ENCODE data around the gene NRM.
A peak's percentile ranks its signal among the peaks of the same experiment; 100 is the strongest.

Gene NRM

GRCh38 chr6:30686009-30686907 lies 4.5 kb downstream of the NRM start, which contains the start of gene PPP1R18 (continued):
- TF ChIP-seq, protein P1, sequence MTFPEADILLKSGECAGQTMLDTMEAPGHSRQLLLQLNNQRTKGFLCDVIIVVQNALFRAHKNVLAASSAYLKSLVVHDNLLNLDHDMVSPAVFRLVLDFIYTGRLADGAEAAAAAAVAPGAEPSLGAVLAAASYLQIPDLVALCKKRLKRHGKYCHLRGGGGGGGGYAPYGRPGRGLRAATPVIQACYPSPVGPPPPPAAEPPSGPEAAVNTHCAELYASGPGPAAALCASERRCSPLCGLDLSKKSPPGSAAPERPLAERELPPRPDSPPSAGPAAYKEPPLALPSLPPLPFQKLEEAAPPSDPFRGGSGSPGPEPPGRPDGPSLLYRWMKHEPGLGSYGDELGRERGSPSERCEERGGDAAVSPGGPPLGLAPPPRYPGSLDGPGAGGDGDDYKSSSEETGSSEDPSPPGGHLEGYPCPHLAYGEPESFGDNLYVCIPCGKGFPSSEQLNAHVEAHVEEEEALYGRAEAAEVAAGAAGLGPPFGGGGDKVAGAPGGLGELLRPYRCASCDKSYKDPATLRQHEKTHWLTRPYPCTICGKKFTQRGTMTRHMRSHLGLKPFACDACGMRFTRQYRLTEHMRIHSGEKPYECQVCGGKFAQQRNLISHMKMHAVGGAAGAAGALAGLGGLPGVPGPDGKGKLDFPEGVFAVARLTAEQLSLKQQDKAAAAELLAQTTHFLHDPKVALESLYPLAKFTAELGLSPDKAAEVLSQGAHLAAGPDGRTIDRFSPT (tag by site-specific recombination; IDR thresholded peaks at IDR 0.05): 0 out of 2 replicates have a peak, but pooled peaks have one; percentile 9
- TF ChIP-seq ZNF48 (tag by site-specific recombination; IDR thresholded peaks at IDR 0.05) (no peak), ZNF354C (tag by site-specific recombination; IDR thresholded peaks at IDR 0.05; ENCODE audit: borderline replicate concordance, low read depth) (no peak), PRDM1 (tag by site-specific recombination; IDR thresholded peaks at IDR 0.05) (peak; percentile 100), ZNF426 (tag by site-specific recombination; IDR thresholded peaks at IDR 0.05) (no peak), ZNF433 (tag by site-specific recombination; IDR thresholded peaks at IDR 0.05; ENCODE audit: low read depth) (0 out of 2 replicates have a peak, but pooled peaks have one; percentile 13), ZNF146 (tag by site-specific recombination; IDR thresholded peaks at IDR 0.05) (0 out of 2 replicates have a peak, but pooled peaks have one; percentile 3), KLF7 (tag by site-specific recombination; IDR thresholded peaks at IDR 0.05; ENCODE audit: borderline replicate concordance) (peak; percentile 60), KLF16 (tag by site-specific recombination; IDR thresholded peaks at IDR 0.05) (no peak), ZNF2 (tag by site-specific recombination; IDR thresholded peaks at IDR 0.05) (peak; percentile 26; the same call in 1 of the 2 replicates), ZNF639 (tag by site-specific recombination; IDR thresholded peaks at IDR 0.05) (no peak), ZFP69B (tag by site-specific recombination; IDR thresholded peaks at IDR 0.05) (0 out of 2 replicates have a peak, but pooled peaks have one; percentile 40), ZBTB7A (tag by site-specific recombination; IDR thresholded peaks at IDR 0.05; ENCODE audit: low read depth) (peak; percentile 46; the same call in 1 of the 2 replicates), ZNF621 (tag by site-specific recombination; IDR thresholded peaks at IDR 0.05) (no peak), ZNF175 (tag by site-specific recombination; IDR thresholded peaks at IDR 0.05) (no peak), IKZF3 (tag by site-specific recombination; IDR thresholded peaks at IDR 0.05) (no peak), ZNF791 (tag by site-specific recombination; IDR thresholded peaks at IDR 0.05) (no peak), ZNF223 (tag by site-specific recombination; IDR thresholded peaks at IDR 0.05) (peak; percentile 76; the same call in 1 of the 2 replicates), ZNF366 (tag by site-specific recombination; conservative IDR thresholded peaks at IDR 0.05) (peak; percentile 84), ZNF596 (tag by site-specific recombination; IDR thresholded peaks at IDR 0.05) (no peak), TRIM28 (IDR thresholded peaks at IDR 0.05; ENCODE audit: borderline replicate concordance, low read length) (no peak), ZBTB20 (tag by site-specific recombination; IDR thresholded peaks at IDR 0.05) (peak; percentile 85)
- TF ChIP-seq, protein P2, sequence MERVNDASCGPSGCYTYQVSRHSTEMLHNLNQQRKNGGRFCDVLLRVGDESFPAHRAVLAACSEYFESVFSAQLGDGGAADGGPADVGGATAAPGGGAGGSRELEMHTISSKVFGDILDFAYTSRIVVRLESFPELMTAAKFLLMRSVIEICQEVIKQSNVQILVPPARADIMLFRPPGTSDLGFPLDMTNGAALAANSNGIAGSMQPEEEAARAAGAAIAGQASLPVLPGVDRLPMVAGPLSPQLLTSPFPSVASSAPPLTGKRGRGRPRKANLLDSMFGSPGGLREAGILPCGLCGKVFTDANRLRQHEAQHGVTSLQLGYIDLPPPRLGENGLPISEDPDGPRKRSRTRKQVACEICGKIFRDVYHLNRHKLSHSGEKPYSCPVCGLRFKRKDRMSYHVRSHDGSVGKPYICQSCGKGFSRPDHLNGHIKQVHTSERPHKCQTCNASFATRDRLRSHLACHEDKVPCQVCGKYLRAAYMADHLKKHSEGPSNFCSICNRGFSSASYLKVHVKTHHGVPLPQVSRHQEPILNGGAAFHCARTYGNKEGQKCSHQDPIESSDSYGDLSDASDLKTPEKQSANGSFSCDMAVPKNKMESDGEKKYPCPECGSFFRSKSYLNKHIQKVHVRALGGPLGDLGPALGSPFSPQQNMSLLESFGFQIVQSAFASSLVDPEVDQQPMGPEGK (tag by site-specific recombination; IDR thresholded peaks at IDR 0.05): peak; percentile 41; the same call in 1 of the 2 replicates
- TF ChIP-seq, protein P3, sequence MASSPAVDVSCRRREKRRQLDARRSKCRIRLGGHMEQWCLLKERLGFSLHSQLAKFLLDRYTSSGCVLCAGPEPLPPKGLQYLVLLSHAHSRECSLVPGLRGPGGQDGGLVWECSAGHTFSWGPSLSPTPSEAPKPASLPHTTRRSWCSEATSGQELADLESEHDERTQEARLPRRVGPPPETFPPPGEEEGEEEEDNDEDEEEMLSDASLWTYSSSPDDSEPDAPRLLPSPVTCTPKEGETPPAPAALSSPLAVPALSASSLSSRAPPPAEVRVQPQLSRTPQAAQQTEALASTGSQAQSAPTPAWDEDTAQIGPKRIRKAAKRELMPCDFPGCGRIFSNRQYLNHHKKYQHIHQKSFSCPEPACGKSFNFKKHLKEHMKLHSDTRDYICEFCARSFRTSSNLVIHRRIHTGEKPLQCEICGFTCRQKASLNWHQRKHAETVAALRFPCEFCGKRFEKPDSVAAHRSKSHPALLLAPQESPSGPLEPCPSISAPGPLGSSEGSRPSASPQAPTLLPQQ (tag by site-specific recombination; IDR thresholded peaks at IDR 0.05): peak; percentile 52; the same call in 1 of the 2 replicates
- TF ChIP-seq, protein P4, sequence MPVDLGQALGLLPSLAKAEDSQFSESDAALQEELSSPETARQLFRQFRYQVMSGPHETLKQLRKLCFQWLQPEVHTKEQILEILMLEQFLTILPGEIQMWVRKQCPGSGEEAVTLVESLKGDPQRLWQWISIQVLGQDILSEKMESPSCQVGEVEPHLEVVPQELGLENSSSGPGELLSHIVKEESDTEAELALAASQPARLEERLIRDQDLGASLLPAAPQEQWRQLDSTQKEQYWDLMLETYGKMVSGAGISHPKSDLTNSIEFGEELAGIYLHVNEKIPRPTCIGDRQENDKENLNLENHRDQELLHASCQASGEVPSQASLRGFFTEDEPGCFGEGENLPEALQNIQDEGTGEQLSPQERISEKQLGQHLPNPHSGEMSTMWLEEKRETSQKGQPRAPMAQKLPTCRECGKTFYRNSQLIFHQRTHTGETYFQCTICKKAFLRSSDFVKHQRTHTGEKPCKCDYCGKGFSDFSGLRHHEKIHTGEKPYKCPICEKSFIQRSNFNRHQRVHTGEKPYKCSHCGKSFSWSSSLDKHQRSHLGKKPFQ (tag by site-specific recombination; IDR thresholded peaks at IDR 0.05): no peak
- TF ChIP-seq, protein P5, sequence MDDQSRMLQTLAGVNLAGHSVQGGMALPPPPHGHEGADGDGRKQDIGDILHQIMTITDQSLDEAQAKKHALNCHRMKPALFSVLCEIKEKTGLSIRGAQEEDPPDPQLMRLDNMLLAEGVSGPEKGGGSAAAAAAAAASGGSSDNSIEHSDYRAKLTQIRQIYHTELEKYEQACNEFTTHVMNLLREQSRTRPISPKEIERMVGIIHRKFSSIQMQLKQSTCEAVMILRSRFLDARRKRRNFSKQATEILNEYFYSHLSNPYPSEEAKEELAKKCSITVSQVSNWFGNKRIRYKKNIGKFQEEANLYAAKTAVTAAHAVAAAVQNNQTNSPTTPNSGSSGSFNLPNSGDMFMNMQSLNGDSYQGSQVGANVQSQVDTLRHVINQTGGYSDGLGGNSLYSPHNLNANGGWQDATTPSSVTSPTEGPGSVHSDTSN (CRISPR knock-in tag; IDR thresholded peaks at IDR 0.05): no peak
- TF ChIP-seq, protein P6, sequence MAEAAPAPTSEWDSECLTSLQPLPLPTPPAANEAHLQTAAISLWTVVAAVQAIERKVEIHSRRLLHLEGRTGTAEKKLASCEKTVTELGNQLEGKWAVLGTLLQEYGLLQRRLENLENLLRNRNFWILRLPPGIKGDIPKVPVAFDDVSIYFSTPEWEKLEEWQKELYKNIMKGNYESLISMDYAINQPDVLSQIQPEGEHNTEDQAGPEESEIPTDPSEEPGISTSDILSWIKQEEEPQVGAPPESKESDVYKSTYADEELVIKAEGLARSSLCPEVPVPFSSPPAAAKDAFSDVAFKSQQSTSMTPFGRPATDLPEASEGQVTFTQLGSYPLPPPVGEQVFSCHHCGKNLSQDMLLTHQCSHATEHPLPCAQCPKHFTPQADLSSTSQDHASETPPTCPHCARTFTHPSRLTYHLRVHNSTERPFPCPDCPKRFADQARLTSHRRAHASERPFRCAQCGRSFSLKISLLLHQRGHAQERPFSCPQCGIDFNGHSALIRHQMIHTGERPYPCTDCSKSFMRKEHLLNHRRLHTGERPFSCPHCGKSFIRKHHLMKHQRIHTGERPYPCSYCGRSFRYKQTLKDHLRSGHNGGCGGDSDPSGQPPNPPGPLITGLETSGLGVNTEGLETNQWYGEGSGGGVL (tag by site-specific recombination; IDR thresholded peaks at IDR 0.05): peak; percentile 50; the same call in 1 of the 2 replicates
